Measurements from ENCODE around the gene UPK3BL2. TPM values are rescaled to one million over a fixed set of nuclear protein-coding genes. Genes with fewer than 3 reads are reported as not detected.
"Not testable (repeated sequence)": the region's sequence is repeated elsewhere in the genome, so short reads cannot be mapped to it uniquely, and the experiment has no call there.

UPK3BL2 gene
- total RNA-seq, 1 experiment from 2014 or later: 6.4 TPM

DNA sequence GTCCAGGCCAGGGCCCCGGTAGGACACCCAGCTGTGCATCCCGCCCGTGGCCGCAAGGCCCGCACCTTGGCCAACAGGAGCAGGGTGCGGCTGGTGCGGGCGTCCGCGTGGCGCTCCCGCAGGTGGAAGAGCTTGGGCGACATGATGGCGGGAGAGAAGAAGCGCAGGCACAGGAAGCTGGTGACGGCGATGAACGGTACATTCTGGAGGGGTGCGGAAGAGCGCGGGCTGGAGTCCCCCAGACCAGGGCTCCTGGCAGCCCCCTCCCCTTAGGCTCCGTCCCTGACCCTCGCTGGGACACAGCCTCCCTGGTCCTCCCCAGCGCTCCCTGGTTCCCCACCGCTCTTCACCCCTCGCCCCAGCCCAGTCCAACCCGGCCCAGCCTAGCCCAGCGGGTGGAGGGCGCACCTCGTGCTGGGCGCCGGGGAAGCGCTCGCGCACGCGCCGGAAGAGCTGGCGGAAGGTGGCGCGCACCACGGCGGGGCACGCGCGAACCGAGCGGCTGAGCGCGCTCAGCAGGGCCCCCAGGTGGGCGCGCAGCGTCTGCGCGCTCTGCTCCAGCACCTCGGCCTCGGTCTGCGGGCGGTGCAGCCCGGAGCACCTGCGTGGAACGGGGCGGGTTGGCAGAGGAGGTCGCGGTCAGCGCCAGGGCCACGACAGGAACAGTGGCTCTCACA is 48.9 kb downstream of the UPK3BL2 start:
- DNase-seq (ENCODE audit: low read depth): not testable (repeated sequence)

- not testable (repeated sequence) for DNase-seq (ENCODE audit: low read depth)
Observed at GRCh38 chr7:102494026-102494425, 49.5 kb downstream of the UPK3BL2 start.

DNA sequence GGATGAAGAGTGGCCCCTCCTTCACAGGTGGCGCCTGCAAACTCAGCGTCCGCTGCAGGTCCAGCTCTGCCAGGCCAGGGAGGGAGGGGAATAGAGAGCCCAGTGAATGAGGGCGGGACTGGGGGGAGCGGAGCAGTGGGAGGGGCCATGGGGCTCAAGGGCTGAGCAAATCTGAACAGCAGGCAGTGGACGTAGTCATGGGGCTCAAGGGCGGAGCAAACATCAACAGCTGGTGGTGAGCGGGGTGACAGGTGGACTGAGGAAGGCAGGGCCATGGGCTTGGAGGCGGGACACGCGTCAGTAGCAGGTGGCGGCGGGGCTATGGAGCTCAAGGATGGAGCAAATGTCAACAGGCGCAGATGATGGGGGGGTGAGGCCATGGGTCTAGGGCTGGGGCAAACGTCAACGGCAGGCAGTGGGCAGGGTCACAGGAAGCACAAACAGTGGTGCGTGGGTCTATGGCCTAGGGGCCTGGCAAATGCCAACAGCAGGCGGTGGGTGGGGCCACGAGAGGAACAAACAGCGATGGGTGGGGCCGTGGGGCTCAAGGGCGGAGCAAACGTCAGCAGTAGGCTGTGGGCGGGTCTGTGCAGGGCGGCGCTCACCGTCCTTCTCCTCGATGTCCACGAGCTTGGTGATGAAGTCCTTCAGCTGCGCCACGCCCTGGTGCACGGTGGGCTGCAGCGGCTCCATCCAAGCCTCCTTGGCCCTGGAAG is 50.1 kb downstream of the UPK3BL2 start:
- not testable (repeated sequence) for DNase-seq (ENCODE audit: low read depth)

- not testable (repeated sequence) for DNase-seq (ENCODE audit: low read depth)
Observed at GRCh38 chr7:102490529-102491075, 52.9 kb downstream of the UPK3BL2 start.

Other genes starting within 250 kb of the UPK3BL2 start
- not detected in 2 replicates for gene SPDYE6, start 187.3 kb downstream of the UPK3BL2 start, total RNA-seq (2014; rRNA removed; shearing (Covaris generic))
- gene PRKRIP1, start 147.3 kb downstream of the UPK3BL2 start, total RNA-seq (2014; rRNA removed; shearing (Covaris generic)): 19.9 and 21.1 TPM in 2 replicates
- gene ORAI2, start 110.1 kb downstream of the UPK3BL2 start, total RNA-seq (2014; rRNA removed; shearing (Covaris generic)): 41.0 and 60.3 TPM in 2 replicates
- gene ALKBH4, start 78.8 kb downstream of the UPK3BL2 start, total RNA-seq (2014; rRNA removed; shearing (Covaris generic)): 27.3 and 28.2 TPM in 2 replicates
- 49.3 and 55.6 TPM in 2 replicates for gene LRWD1, start 78.7 kb downstream of the UPK3BL2 start, total RNA-seq (2014; rRNA removed; shearing (Covaris generic))
- gene POLR2J, start 64.8 kb downstream of the UPK3BL2 start, total RNA-seq (2014; rRNA removed; shearing (Covaris generic)): 81.7 and 93.9 TPM in 2 replicates
- 0.67 and 1.2 TPM in 2 replicates for gene RASA4B, start 25.9 kb downstream of the UPK3BL2 start, total RNA-seq (2014; rRNA removed; shearing (Covaris generic))
- gene SPDYE2, start 7.5 kb upstream of the UPK3BL2 start, total RNA-seq (2014; rRNA removed; shearing (Covaris generic)): not detected in 2 replicates
- gene POLR2J3, start 28.9 kb upstream of the UPK3BL2 start, total RNA-seq (2014; rRNA removed; shearing (Covaris generic)): 20.6 and 32.1 TPM in 2 replicates
- gene RASA4, start 73.1 kb upstream of the UPK3BL2 start, total RNA-seq (2014; rRNA removed; shearing (Covaris generic)): 1.3 and 2.8 TPM in 2 replicates
- gene UPK3BL1, start 99.1 kb upstream of the UPK3BL2 start, total RNA-seq (2014; rRNA removed; shearing (Covaris generic)): 44.0 and 55.2 TPM in 2 replicates
- gene SPDYE2B, start 106.6 kb upstream of the UPK3BL2 start, total RNA-seq (2014; rRNA removed; shearing (Covaris generic)): not detected in 2 replicates
- 1.5 and 1.6 TPM in 2 replicates for gene POLR2J2, start 128.0 kb upstream of the UPK3BL2 start, total RNA-seq (2014; rRNA removed; shearing (Covaris generic))
- 6.9 and 8.2 TPM in 2 replicates for gene FAM185A, start 205.3 kb upstream of the UPK3BL2 start, total RNA-seq (2014; rRNA removed; shearing (Covaris generic))

Data from HT1080 (cell line).